CD4-positive, alpha-beta T cell (primary cell): ENCODE data around the gene PGR. TPM values are rescaled to one million over a fixed set of nuclear protein-coding genes. Genes with fewer than 3 reads are reported as not detected.

ENCODE experiments used
- ATAC-seq: fragments of 200-7000 bp; cut with Tn5 transposase; one replicate; pipeline ENCODE4 v1.10.0; 2022; ENCODE audit warnings: mild to moderate bottlenecking; ENCODE audit not compliant: poor library complexity
- CTCF ChIA-PET: fragments of 350-600 bp; sonication (Branson Sonifier 250); formaldehyde crosslinking; loops from one replicate; lab custom pipeline; 2021; ENCODE audit warnings: antibody characterized with exemption, inconsistent platforms; lab: Charles Lee
- POLR2A ChIA-PET: fragments of 350-600 bp; sonication (Branson Sonifier 250); formaldehyde crosslinking; loops from one replicate; lab custom pipeline; 2021; ENCODE audit warnings: antibody characterized with exemption, inconsistent platforms; lab: Charles Lee
- DNase-seq, 14 experiments: peaks; one replicate each; pipeline ENCODE4 v3.0.0-alpha.2; 2013 to 2020; ENCODE audit warnings: mixed read lengths in 2 of 14
- H3K27ac ChIP-seq, 2 donors: one replicate each; pipeline versions ENCODE4 v1.5.1 to v1.7.0; 2013; ENCODE audit warnings: low read length in 2 of 2, low read depth in 1 of 2, mild to moderate bottlenecking in 1 of 2
- H3K27me3 ChIP-seq, 2 experiments: 1 replicate in 1 of 2; 2 replicates in 1 of 2; pipeline versions ENCODE4 v1.6.1 to v1.7.0; 2013; ENCODE audit warnings: low read length in 2 of 2, control low read depth in 1 of 2, mild to moderate bottlenecking in 1 of 2, moderate library complexity in 1 of 2; ENCODE audit not compliant: insufficient read depth in 2 of 2, control insufficient read depth in 1 of 2
- H3K36me3 ChIP-seq: one replicate; pipeline ENCODE4 v1.6.1; 2013; ENCODE audit warnings: low read length, control low read depth; ENCODE audit not compliant: insufficient read depth
- H3K4me1 ChIP-seq: one replicate; pipeline ENCODE4 v1.6.1; 2013; ENCODE audit warnings: low read length, control low read depth; ENCODE audit not compliant: insufficient read depth
- H3K4me3 ChIP-seq: one replicate; pipeline ENCODE4 v1.5.1; 2013; ENCODE audit warnings: mild to moderate bottlenecking, low read length, moderate library complexity
- H3K9me3 ChIP-seq, 2 experiments: 1 replicate in 1 of 2; 2 replicates in 1 of 2; pipeline versions ENCODE4 v1.6.1 to v1.7.0; 2013; ENCODE audit warnings: low read length in 2 of 2, mild to moderate bottlenecking in 2 of 2, control low read depth in 1 of 2, moderate library complexity in 1 of 2; ENCODE audit not compliant: control insufficient read depth in 1 of 2, insufficient read depth in 1 of 2
- H3K27ac Mint-ChIP-seq: one replicate; pipeline ENCODE4 v1.8.0; 2020; ENCODE audit warnings: mixed read lengths
- H3K27me3 Mint-ChIP-seq: one replicate; pipeline ENCODE4 v1.8.0; 2021; ENCODE audit warnings: mixed read lengths
- H3K36me3 Mint-ChIP-seq: one replicate; pipeline ENCODE4 v1.8.0; 2021; ENCODE audit warnings: low read depth, mixed read lengths
- H3K4me1 Mint-ChIP-seq: one replicate; pipeline ENCODE4 v1.8.0; 2021; ENCODE audit warnings: low read depth, mixed read lengths
- H3K4me3 Mint-ChIP-seq: one replicate; pipeline ENCODE4 v1.8.0; 2020; ENCODE audit warnings: mild to moderate bottlenecking, mixed read lengths
- H3K9me3 Mint-ChIP-seq: one replicate; pipeline ENCODE4 v1.8.0; 2020; ENCODE audit warnings: mixed read lengths
- intact Hi-C, 2 experiments: fragments of 100-400 bp; cut with DNase I in 1 of 2; cut with micrococcal nuclease in 1 of 2; formaldehyde crosslinking; loops; one replicate each; pipeline versions ENCODE4 v1.15.1 to v1.9.0; 2023 to 2025; cut with DNase I, micrococcal nuclease
- total RNA-seq, 174 experiments: library from RNA in 2 of 174; stranded (reverse) in 2 of 174; gene quantifications; one replicate each; pipeline ENCODE4 v1.2.3 and lab custom pipeline; 2021 to 2026
- TF ChIP-seq, protein P1 (sequence below): fragments of 200-600 bp; IDR thresholded peaks from one replicate; pipeline ENCODE4 v1.8.0; 2022; ENCODE audit warnings: antibody characterized with exemption, mild to moderate bottlenecking

PGR gene
- total RNA-seq, 2 experiments from 2014 or later, result not detected

DNA sequence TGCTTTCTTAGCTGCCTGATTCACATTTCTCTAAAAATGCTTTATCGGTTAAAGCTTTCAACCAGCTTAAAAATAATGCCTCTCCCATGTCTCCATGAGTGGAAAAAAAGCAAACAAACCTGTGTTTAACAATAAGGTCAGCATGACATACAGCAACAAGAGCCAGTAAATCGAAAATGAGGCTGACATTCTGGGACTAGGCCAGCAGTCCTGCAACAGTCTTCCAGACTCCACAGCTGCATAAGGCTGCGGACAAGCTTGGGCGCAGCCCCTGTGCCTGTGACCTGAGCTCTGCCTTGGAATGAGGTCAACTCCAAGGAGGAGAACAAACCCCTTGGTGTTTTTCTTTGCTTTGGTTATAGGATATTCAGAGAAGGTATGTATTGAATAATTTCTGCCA is 95.5 kb downstream of the PGR start:
- ChIA-PET CTCF (no interaction called here), POLR2A (no interaction called here)
- TF ChIP-seq, protein P1, sequence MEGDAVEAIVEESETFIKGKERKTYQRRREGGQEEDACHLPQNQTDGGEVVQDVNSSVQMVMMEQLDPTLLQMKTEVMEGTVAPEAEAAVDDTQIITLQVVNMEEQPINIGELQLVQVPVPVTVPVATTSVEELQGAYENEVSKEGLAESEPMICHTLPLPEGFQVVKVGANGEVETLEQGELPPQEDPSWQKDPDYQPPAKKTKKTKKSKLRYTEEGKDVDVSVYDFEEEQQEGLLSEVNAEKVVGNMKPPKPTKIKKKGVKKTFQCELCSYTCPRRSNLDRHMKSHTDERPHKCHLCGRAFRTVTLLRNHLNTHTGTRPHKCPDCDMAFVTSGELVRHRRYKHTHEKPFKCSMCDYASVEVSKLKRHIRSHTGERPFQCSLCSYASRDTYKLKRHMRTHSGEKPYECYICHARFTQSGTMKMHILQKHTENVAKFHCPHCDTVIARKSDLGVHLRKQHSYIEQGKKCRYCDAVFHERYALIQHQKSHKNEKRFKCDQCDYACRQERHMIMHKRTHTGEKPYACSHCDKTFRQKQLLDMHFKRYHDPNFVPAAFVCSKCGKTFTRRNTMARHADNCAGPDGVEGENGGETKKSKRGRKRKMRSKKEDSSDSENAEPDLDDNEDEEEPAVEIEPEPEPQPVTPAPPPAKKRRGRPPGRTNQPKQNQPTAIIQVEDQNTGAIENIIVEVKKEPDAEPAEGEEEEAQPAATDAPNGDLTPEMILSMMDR, result no peak
- Histone ChIP-seq H3K27ac (no peak overlapping the region), H3K36me3 (no peaks in the 10 kb centered on the region), H3K4me3 (no peak overlapping the region), H3K27me3 (no peaks in the 10 kb centered on the region), H3K4me1 (no peaks in the 10 kb centered on the region), H3K9me3 (peaks cover 0 to 3% of the 10 kb centered on the region in 2 experiments)
- DNase-seq, result no peak
- H3K4me3 Mint-ChIP-seq, result no peak overlapping the region
- no peaks in the 10 kb centered on the region for H3K27me3 Mint-ChIP-seq
- intact Hi-C loops, result no loop called here
- H3K9me3 Mint-ChIP-seq, result peaks cover 4% of the 10 kb centered on the region
- ATAC-seq, result no peak
- H3K4me1 Mint-ChIP-seq, result no peaks in the 10 kb centered on the region
- no peaks in the 10 kb centered on the region for H3K36me3 Mint-ChIP-seq
- H3K27ac Mint-ChIP-seq, result no peak overlapping the region

DNA sequence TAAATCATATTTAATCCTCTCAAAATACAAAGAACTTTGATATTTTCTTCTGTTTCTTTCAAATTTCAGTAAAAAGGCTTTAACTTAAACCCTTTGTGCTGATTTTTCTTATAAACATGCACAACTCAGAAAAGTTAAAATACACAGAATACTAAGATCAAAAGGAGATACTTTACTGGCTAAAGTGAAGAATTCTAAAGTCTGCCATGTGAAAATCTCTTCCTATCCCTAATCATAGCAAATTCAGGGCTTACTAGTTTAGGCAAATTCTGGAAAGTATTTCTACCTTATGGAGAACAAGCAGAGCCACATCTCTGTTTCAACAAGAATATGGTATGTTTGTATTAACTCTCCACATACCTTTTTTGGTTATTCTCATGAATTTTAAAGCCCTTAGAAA is 96.6 kb downstream of the PGR start:
- intact Hi-C loops, result no loop called here
- H3K4me1 ChIP-seq, result no peaks in the 10 kb centered on the region
- TF ChIP-seq, protein P1, result no peak
- H3K36me3 ChIP-seq, result no peaks in the 10 kb centered on the region
- H3K9me3 ChIP-seq, result peaks cover 0 to 3% of the 10 kb centered on the region in 2 experiments
- H3K4me1 Mint-ChIP-seq, result no peaks in the 10 kb centered on the region
- H3K27me3 ChIP-seq, result no peaks in the 10 kb centered on the region
- H3K27me3 Mint-ChIP-seq, result no peaks in the 10 kb centered on the region
- no peak overlapping the region for H3K4me3 Mint-ChIP-seq
- ATAC-seq, result no peak
- ChIA-PET POLR2A (no interaction called here), CTCF (no interaction called here)
- no peak for DNase-seq
- H3K27ac ChIP-seq, result no peak overlapping the region
- no peak overlapping the region for H3K27ac Mint-ChIP-seq
- H3K9me3 Mint-ChIP-seq, result peaks cover 4% of the 10 kb centered on the region
- no peak overlapping the region for H3K4me3 ChIP-seq
- no peaks in the 10 kb centered on the region for H3K36me3 Mint-ChIP-seq

DNA sequence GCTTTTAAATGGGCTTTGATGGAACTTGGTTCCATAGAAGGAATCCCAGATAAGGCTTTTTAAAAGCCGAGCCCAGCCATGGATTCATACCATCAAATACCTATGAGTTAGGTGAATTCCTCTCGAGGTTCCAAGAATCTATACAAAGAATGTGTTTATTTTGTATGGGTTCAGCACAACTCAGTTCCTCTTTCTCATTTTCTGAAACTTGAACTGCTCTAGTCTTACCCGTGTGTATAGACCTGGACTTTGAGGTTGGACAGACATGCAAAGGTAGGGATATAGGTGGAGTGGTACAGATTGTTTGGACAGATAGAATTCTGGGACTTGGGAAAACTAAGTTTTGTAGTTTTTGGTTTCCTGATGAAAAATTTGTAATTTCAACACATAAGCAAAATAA is 97.9 kb downstream of the PGR start:
- TF ChIP-seq, protein P1, result no peak
- ChIA-PET CTCF (no interaction called here), POLR2A (no interaction called here)
- Mint-ChIP-seq H3K27me3 (no peaks in the 10 kb centered on the region), H3K4me3 (no peak overlapping the region), H3K9me3 (peaks cover 4% of the 10 kb centered on the region), H3K4me1 (no peaks in the 10 kb centered on the region), H3K27ac (no peak overlapping the region), H3K36me3 (no peaks in the 10 kb centered on the region)
- intact Hi-C loops, result no loop called here
- H3K27me3 ChIP-seq, result no peaks in the 10 kb centered on the region
- H3K4me3 ChIP-seq, result no peak overlapping the region
- ATAC-seq (no peak), DNase-seq (no peak)
- H3K4me1 ChIP-seq, result no peaks in the 10 kb centered on the region
- no peaks in the 10 kb centered on the region for H3K36me3 ChIP-seq
- H3K9me3 ChIP-seq, result peaks cover 0 to 3% of the 10 kb centered on the region in 2 experiments
- no peak overlapping the region for H3K27ac ChIP-seq
